IPS DF 6.9 (cell line): ENCODE measurements around the gene FOXP1.

Experiments used
- DNase-seq: peaks from one replicate; pipeline ENCODE4 v3.0.0-alpha.2; 2013; ENCODE audit warnings: low read depth, low spot score
- H3K27ac ChIP-seq: one replicate; pipeline ENCODE4 v1.5.1; 2013; ENCODE audit warnings: low read length, control low read depth
- H3K27me3 ChIP-seq: 2 replicates; pipeline ENCODE4 v1.6.1; 2013; ENCODE audit warnings: mild to moderate bottlenecking, low read length; ENCODE audit not compliant: control insufficient read depth, insufficient read depth
- H3K36me3 ChIP-seq: 2 replicates; pipeline ENCODE4 v1.6.1; 2013; ENCODE audit warnings: low read length; ENCODE audit not compliant: control insufficient read depth, insufficient read depth
- H3K4me1 ChIP-seq: 2 replicates; pipeline ENCODE4 v1.6.1; 2013; ENCODE audit warnings: low read length; ENCODE audit not compliant: control insufficient read depth, insufficient read depth
- H3K4me3 ChIP-seq: 2 replicates; pipeline ENCODE4 v1.5.1; 2013; ENCODE audit warnings: mild to moderate bottlenecking, low read length
- H3K9me3 ChIP-seq: 2 replicates; pipeline ENCODE4 v1.6.1; 2013; ENCODE audit warnings: low read length, inconsistent platforms; ENCODE audit not compliant: control insufficient read depth, insufficient read depth
- WGBS: extraction: QIAGEN DNeasy Blood & Tissue Kit; methylation state at CpG from one replicate; pipeline ENCODE4 v1.1.7; 2013; ENCODE audit warnings: mixed read lengths, missing lambda C conversion rate; ENCODE audit not compliant: insufficient read length, insufficient coverage; 5-methylcytosine and 5-hydroxymethylcytosine counted together

FOXP1 gene

DNA sequence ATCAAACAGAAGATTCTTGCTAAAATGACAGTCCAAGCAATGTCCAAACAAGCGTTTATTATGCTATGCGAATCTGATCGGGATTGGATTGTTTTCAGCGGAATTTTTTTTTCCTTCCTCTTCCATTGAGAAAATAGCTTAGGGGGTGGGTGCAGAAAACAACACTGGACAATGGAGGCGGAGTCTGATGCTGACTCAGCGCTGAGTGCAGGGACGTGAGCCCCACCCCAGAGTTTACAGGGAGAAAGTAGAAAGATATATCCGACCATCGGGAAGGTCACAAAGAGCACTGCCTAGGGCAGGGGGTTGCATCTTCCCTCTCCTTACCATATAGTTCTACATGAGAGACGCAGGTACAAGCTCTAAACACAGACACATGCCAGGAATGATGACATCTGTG lies 117.0 kb downstream of the FOXP1 start:
- H3K27ac ChIP-seq, result no peak overlapping the region
- H3K36me3 ChIP-seq, result no peaks in the 10 kb centered on the region
- H3K4me3 ChIP-seq, result no peak overlapping the region
- H3K27me3 ChIP-seq, result no peaks in the 10 kb centered on the region
- no peaks in the 10 kb centered on the region for H3K9me3 ChIP-seq
- DNase-seq, result no peak
- H3K4me1 ChIP-seq, result peaks cover 5% of the 10 kb centered on the region; the same call in 1 of the 2 replicates
- WGBS, result no CpG with 5 or more reads among the region's 10 CpGs

DNA sequence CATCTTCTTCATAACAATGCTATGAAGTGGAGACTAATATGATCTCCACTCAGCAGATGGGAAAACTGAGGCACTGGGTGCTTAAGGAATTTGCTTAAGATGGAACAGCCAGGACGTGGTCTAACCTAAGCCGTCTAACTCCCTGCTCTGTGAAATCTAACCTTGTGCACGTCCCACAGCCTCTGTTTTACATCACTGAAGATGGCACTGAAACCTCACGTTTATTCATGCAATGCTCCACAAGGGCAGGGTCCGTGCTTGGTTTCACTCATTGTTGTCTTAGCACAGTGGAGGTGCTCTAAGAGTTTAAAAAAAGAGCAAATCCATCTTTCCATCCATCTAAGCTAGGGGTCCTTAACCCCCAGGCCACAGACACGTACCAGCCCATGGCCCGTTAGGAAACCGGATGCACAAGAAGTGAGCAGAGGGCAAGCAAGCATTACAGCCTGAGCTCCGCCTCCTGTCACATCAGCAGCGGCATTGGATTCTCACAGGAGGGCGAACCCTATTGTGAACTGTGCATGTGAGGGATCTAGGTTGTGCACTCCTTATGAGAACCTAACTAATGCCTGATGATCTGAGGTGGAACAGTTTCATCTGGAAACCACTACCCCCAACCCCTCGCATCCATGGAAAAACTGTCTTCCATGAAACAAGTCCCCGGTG lies 118.0 kb downstream of the FOXP1 start:
- Histone ChIP-seq H3K27ac (no peak overlapping the region), H3K9me3 (no peaks in the 10 kb centered on the region), H3K4me1 (peaks cover 5% of the 10 kb centered on the region; the same call in 1 of the 2 replicates), H3K36me3 (no peaks in the 10 kb centered on the region), H3K27me3 (no peaks in the 10 kb centered on the region), H3K4me3 (no peak overlapping the region)
- WGBS, result no CpG with 5 or more reads among the region's 13 CpGs
- no peak for DNase-seq

DNA sequence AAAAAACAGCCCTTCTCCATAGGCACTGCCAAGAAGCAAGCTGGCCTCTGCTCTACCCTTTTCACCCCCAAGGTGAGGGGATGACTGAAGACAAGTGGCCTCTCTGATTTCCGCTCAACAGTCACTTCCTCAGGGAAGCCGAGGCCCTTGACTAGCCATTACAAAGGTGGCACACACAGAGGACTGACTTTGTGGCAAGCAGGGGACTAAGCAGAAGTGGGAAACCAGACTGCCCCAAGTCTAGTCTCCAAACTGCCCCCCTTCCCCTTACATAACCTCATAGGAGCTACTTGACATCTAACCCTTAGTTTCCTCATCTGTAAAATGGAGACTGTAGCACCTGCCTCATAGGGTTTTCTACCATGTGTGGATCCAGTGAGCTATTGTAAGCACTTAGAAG lies 118.9 kb downstream of the FOXP1 start:
- H3K9me3 ChIP-seq, result no peaks in the 10 kb centered on the region
- H3K4me3 ChIP-seq, result no peak overlapping the region
- no peak overlapping the region for H3K27ac ChIP-seq
- DNase-seq, result no peak
- WGBS, result no CpG with 5 or more reads among the region's 2 CpGs
- H3K27me3 ChIP-seq, result no peaks in the 10 kb centered on the region
- H3K4me1 ChIP-seq, result peaks cover 5% of the 10 kb centered on the region; the same call in 1 of the 2 replicates
- no peaks in the 10 kb centered on the region for H3K36me3 ChIP-seq

DNA sequence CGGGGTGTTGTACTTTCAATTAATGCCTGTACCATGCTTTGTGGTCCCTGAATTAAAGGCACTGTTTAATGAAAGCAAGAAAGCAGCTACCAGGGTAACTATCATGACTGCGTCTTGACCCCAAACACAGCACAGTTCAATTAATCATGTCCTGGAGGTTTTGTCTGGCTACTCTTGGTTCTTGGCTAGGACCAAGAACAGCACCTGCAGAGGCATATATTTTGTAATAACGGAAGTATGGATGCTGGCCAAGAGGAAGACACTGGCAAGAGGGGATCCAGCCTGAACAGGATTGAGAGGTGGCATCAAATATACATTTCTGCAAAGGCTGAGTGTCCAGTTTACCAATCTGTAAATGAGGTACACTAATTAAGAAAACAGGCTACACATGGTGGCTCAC lies 119.9 kb downstream of the FOXP1 start:
- H3K27me3 ChIP-seq, result no peaks in the 10 kb centered on the region
- no peak overlapping the region for H3K27ac ChIP-seq
- no peaks in the 10 kb centered on the region for H3K9me3 ChIP-seq
- H3K4me3 ChIP-seq, result no peak overlapping the region
- H3K36me3 ChIP-seq, result no peaks in the 10 kb centered on the region
- peaks cover 4% of the 10 kb centered on the region; the same call in 1 of the 2 replicates for H3K4me1 ChIP-seq
- WGBS, result no CpG with 5 or more reads among the region's 3 CpGs
- no peak for DNase-seq

DNA sequence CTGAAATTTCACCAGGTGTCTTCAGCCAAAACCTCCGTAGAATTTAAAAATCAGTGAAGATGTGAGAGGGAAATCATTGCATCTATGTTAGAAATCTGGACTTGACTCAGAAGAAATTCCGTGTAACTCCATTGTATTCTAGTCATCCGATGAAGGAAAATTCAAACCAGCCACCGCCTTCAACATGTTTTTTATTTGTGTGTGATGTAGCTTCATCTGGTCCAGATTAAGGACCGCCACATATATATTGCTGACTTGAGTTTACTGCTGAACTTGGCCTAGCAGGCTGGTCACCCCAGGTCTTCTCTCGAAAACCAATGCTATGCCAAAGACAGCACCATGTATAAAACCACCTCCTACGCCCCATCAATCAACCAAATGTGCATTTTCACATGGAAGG lies 120.9 kb downstream of the FOXP1 start:
- H3K27me3 ChIP-seq, result no peaks in the 10 kb centered on the region
- no CpG with 5 or more reads among the region's 7 CpGs for WGBS
- H3K36me3 ChIP-seq, result no peaks in the 10 kb centered on the region
- H3K4me3 ChIP-seq, result no peak overlapping the region
- DNase-seq, result no peak
- H3K9me3 ChIP-seq, result no peaks in the 10 kb centered on the region
- H3K27ac ChIP-seq, result no peak overlapping the region
- H3K4me1 ChIP-seq, result no peaks in the 10 kb centered on the region

DNA sequence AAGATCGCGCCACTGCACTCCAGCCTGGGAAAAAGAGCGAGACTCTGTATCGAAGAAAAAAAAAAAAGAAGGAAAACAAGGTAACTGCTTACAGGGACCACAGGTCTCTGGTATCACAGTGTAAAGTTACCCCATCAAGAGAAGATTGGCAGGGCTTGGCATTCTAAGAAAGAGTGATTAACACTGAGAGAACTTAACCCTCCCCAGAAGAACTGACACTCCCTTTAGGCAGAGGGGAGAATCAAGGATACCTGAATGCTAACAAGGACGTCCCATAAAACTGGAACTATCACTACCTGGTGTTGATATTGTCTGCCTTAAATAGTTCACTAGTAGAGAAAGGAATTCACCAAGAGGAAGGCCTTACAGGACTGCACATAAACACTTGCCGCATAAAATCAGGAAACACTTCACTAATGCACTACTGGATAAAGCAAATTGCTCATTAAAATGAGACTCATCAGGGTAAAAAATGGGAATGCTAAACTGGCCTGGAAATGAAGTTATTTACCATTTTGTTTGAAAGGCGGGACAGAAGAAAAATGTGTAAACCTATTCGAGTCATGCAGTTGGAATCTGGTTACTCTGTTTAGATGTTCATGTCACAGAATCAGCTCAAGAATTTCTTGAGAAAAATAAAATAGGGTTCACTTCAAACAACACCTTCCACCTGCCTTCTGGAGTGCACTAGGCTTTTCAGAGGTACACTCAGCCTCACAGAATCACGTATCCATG lies 121.6 kb downstream of the FOXP1 start:
- no peaks in the 10 kb centered on the region for H3K36me3 ChIP-seq
- no CpG with 5 or more reads among the region's 9 CpGs for WGBS
- H3K4me3 ChIP-seq, result no peak overlapping the region
- H3K4me1 ChIP-seq, result no peaks in the 10 kb centered on the region
- DNase-seq, result no peak
- no peak overlapping the region for H3K27ac ChIP-seq
- H3K9me3 ChIP-seq, result no peaks in the 10 kb centered on the region
- no peaks in the 10 kb centered on the region for H3K27me3 ChIP-seq

DNA sequence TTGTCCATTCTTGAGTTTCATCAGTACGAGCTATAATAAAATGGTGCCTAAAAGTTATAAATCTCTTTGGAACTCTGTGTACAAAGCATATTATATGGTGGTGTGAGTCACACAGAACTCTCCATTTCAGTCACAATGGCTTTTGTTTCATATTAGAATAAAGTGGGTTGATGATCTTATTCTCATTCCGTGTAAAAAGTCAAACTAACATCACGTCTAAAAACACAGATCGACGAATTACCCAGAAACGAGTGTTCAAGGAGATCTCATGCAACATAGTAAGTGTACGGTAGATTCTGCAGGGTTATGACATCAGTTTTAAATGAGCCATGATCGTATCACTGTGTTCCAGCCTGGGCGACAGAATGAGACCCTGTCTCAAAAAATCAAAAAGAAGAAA lies 122.4 kb downstream of the FOXP1 start:
- no peaks in the 10 kb centered on the region for H3K4me1 ChIP-seq
- WGBS, result no CpG with 5 or more reads among the region's 9 CpGs
- H3K36me3 ChIP-seq, result no peaks in the 10 kb centered on the region
- no peaks in the 10 kb centered on the region for H3K9me3 ChIP-seq
- no peaks in the 10 kb centered on the region for H3K27me3 ChIP-seq
- no peak overlapping the region for H3K4me3 ChIP-seq
- DNase-seq, result no peak
- H3K27ac ChIP-seq, result no peak overlapping the region

DNA sequence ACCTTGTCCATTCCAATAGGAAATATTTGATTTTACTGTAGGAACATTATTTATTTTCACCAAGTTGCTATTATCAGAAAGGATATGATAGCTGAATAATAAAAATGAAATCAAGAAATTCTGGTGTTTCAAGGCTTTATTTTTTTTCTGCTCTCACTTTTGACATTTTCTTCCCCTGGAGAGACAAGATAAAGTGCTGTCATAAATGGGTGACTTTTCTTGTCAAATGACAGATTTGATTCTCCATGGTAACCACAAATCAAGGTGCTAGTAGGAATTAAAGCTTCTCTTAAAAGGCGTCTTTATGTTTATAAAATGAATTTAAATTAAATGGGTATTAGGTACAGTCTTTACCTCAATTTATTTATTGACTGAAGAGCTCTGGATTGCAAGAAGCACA lies 124.6 kb downstream of the FOXP1 start:
- Histone ChIP-seq H3K27ac (no peak overlapping the region), H3K4me3 (no peak overlapping the region), H3K27me3 (no peaks in the 10 kb centered on the region), H3K4me1 (no peaks in the 10 kb centered on the region), H3K9me3 (no peaks in the 10 kb centered on the region), H3K36me3 (no peaks in the 10 kb centered on the region)
- WGBS, result no CpG with 5 or more reads among the region's 1 CpG
- DNase-seq, result no peak

DNA sequence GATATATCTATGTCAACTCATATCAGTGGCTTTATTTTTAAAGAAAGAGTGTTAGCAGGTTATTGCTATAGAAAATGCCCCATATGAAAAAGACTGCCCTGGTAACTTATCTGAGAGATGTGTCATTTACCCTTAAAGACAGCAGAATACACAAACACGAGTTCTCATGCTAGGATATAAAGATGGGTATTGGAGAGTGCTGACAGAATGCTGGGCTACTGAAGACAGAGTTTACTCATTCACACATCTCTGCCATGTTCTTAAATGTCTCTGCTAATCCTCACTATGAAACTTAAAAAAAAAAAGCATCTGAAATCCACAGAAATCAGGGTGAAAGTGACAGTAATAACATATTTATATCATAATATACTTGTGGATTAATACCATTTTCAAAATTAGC lies 126.7 kb downstream of the FOXP1 start:
- DNase-seq, result no peak
- Histone ChIP-seq H3K36me3 (no peaks in the 10 kb centered on the region), H3K4me1 (no peaks in the 10 kb centered on the region), H3K9me3 (no peaks in the 10 kb centered on the region), H3K27ac (no peak overlapping the region), H3K27me3 (no peaks in the 10 kb centered on the region), H3K4me3 (no peak overlapping the region)
- no CpG with 5 or more reads among the region's 1 CpG for WGBS

DNA sequence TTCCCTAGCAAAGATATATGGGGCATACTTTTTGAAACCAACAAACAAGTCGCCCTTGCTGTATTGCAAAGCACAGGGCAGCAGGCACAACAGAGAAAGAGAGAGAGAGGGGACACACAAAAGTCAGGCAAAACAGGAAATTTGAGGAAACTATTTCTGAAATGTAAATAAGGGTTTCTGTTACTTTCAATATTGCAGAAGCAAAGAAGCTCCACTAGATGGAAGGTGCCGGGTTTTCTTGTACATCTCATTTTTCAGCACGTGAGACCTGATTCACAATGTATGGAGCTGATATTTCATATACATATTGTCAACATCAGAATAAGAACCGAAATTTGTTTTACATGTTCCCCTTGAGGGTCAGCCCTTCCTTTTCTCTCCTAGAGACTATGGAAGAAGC lies 127.4 kb downstream of the FOXP1 start:
- no peaks in the 10 kb centered on the region for H3K4me1 ChIP-seq
- no peaks in the 10 kb centered on the region for H3K36me3 ChIP-seq
- no peak overlapping the region for H3K27ac ChIP-seq
- no peak for DNase-seq
- WGBS, result no CpG with 5 or more reads among the region's 4 CpGs
- no peaks in the 10 kb centered on the region for H3K9me3 ChIP-seq
- H3K27me3 ChIP-seq, result no peaks in the 10 kb centered on the region
- no peak overlapping the region for H3K4me3 ChIP-seq
